Effector memory CD4-positive, alpha-beta T cell (primary cell): ENCODE measurements around the gene WSCD1.

Experiments
- DNase-seq, 3 donors: peaks; one replicate each; pipeline ENCODE4 v3.0.0-alpha.2; 2020
- H3K27ac ChIP-seq: 2 replicates; pipeline ENCODE4 v1.7.0; 2013; ENCODE audit warnings: mild to moderate bottlenecking, low read length, moderate library complexity; ENCODE audit not compliant: insufficient read depth, poor library complexity, severe bottlenecking
- H3K27me3 ChIP-seq: replicated peaks from 2 replicates; pipeline ENCODE4 v1.7.0; 2013; ENCODE audit warnings: mild to moderate bottlenecking, low read length; ENCODE audit not compliant: insufficient read depth, control insufficient read depth, poor library complexity, severe bottlenecking
- H3K36me3 ChIP-seq: 2 replicates; pipeline ENCODE4 v1.7.0; 2013; ENCODE audit warnings: mild to moderate bottlenecking, low read length, moderate library complexity; ENCODE audit not compliant: control insufficient read depth, insufficient read depth
- H3K4me1 ChIP-seq: 2 replicates; pipeline ENCODE4 v1.7.0; 2013; ENCODE audit warnings: low read length, mild to moderate bottlenecking; ENCODE audit not compliant: control insufficient read depth, insufficient read depth, poor library complexity, severe bottlenecking
- H3K4me3 ChIP-seq: 2 replicates; pipeline ENCODE4 v1.7.0; 2013; ENCODE audit warnings: low read length, low read depth, mild to moderate bottlenecking; ENCODE audit not compliant: insufficient read depth, poor library complexity, severe bottlenecking
- H3K9me3 ChIP-seq: 2 replicates; pipeline ENCODE4 v1.7.0; 2013; ENCODE audit warnings: mild to moderate bottlenecking, low read length, moderate library complexity; ENCODE audit not compliant: control insufficient read depth

WSCD1 gene

DNA sequence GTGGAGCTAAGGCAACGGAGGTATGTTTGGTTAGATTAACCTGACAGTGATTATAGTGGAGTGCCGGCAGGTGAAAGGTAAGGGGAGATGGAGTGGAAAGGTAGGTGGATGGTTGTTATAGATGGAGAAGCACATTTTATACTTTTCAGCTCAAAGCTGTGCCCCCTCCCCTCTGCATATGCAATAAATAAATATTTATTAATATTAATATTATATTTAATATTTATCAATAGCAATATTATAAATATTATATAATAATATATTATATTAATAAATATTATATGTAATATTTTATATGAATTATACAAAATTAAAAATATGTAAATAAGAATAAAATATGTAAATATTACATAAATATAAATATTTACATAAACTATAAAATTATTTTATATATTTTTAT, 70.0 kb downstream of the WSCD1 start:
- Histone ChIP-seq H3K4me3 (no peak overlapping the region), H3K27me3 (no peaks in the 10 kb centered on the region)
- DNase-seq, result no peak

DNA sequence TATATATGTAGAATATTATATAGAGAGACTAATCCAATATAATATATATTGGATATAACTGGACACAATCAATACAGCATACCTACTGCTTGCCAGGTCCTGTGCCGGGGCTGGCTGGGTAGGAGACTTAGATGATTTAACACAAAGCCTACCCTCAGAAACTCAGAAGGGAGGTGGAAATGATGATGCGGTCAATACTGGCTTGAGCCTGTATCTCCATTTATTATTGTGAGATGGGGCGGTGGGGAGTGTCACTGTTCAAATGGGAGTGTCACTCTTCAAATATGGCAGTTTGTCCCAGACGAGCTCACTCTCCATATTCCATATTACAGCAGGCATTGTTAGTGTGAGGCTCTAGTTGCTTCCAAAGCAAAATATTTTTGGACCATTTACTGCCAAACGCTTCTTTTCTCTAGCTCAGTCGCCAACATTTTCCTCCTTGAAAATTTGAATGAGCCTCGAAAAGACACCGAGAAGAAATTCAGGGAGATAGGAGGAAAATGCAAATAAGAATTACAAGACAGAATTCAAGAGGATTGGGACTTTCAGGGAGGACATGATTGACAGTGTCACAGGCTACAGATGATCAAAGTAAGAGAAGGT, 70.7 kb downstream of the WSCD1 start:
- Histone ChIP-seq H3K4me3 (no peak overlapping the region), H3K4me1 (no peaks in the 10 kb centered on the region), H3K9me3 (no peaks in the 10 kb centered on the region), H3K36me3 (no peaks in the 10 kb centered on the region), H3K27ac (no peak overlapping the region), H3K27me3 (no peaks in the 10 kb centered on the region)
- DNase-seq, result no peak

More for the DNA sequence above, 70.0 kb downstream of the WSCD1 start:
- no peaks in the 10 kb centered on the region for H3K36me3 ChIP-seq
- H3K9me3 ChIP-seq, result no peaks in the 10 kb centered on the region
- no peak overlapping the region for H3K27ac ChIP-seq
- H3K4me1 ChIP-seq, result no peaks in the 10 kb centered on the region

GRCh38 chr17:6142701-6143100, 72.5 kb downstream of the WSCD1 start:
- no peaks in the 10 kb centered on the region for H3K4me1 ChIP-seq
- no peaks in the 10 kb centered on the region for H3K27me3 ChIP-seq
- no peak overlapping the region for H3K27ac ChIP-seq
- no peaks in the 10 kb centered on the region for H3K36me3 ChIP-seq
- no peak for DNase-seq
- H3K9me3 ChIP-seq, result no peaks in the 10 kb centered on the region
- no peak overlapping the region for H3K4me3 ChIP-seq

DNA sequence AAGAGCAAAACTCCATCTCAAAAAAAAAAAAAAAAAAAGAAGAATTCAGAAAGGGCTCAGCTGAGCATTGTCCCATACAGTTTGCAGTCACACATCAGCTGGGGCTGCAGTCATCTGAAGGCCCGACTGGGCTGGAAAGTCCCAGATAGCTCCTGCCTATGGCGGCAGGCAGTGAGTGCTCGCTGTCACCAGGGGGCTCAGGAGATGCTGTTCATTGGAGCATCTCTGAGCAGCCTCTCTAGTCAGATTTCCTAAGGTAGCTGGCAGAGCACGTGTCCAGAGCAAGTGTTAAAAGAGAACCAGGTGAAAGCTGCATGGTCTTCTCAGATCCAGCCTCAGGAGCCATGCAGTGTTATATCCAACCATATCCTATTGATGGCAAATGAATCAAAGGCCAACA, 75.8 kb downstream of the WSCD1 start:
- no peaks in the 10 kb centered on the region for H3K36me3 ChIP-seq
- H3K27me3 ChIP-seq, result no peaks in the 10 kb centered on the region
- H3K4me1 ChIP-seq, result no peaks in the 10 kb centered on the region
- no peak overlapping the region for H3K4me3 ChIP-seq
- H3K9me3 ChIP-seq, result no peaks in the 10 kb centered on the region
- H3K27ac ChIP-seq, result no peak overlapping the region
- no peak for DNase-seq

DNA sequence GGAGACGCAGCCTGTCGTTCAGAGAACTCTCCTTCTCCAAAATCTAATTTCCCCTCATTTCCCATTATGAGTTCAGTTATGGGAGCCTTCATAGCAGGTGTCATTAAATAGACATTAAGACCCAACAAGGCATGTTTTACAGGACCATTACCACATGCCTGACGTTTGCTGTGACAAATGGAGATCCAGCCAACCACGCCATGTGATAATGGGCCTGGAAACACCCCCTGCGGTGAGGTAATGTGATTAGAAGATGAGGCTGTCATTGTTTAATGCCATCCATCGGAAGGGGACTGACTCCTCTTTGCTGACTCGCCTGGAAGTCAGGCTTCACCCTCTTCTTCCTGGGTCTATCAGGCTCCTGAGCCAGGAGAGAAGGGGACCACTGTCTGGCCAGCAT, 76.9 kb downstream of the WSCD1 start:
- Histone ChIP-seq H3K4me1 (no peaks in the 10 kb centered on the region), H3K27ac (no peak overlapping the region), H3K36me3 (no peaks in the 10 kb centered on the region), H3K4me3 (no peak overlapping the region), H3K9me3 (no peaks in the 10 kb centered on the region), H3K27me3 (no peaks in the 10 kb centered on the region)
- DNase-seq, result no peak

DNA sequence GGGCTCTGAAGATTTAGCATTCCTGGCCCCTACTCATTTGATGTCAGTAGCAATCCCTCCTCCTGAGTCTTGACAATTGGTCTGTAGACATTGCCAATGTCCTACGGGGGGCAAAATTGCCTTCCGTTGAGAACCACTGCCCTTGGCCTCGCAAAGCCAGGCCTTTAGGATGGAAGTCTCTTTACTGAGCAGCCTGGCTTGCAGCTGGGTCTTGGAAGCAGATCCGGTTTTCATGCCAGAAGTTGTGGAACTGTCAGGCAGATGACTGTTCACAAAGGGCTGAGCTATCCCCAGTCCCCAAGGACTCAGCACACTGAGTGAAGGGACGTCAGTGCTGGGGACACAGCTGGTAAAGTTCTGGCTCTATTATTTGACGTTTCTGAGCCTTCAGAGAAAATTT, 83.2 kb downstream of the WSCD1 start:
- H3K36me3 ChIP-seq, result no peaks in the 10 kb centered on the region
- H3K4me1 ChIP-seq, result no peaks in the 10 kb centered on the region
- H3K4me3 ChIP-seq, result no peak overlapping the region
- H3K27me3 ChIP-seq, result no peaks in the 10 kb centered on the region
- DNase-seq, result no peak
- H3K27ac ChIP-seq, result no peak overlapping the region
- no peaks in the 10 kb centered on the region for H3K9me3 ChIP-seq

DNA sequence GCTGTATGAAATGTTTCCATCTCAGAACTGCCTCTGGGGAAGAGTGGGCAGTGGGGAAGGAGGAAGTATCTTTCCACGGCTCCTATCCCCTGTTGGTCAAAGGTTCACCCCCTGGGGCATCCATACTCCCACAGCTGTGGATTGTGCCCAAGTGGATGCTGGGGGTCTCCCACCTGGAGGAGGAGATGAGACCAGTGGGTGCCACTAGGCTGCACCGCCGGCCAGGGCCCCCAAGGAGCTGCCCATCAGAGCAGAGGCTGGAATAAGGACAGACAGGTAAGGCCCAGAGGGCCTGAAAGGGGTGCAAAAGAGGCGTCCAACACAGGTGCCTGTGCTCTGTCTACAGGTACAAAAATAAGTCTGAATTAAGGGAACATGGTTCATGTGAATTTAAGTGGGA, 87.5 kb downstream of the WSCD1 start:
- Histone ChIP-seq H3K4me1 (no peaks in the 10 kb centered on the region), H3K27ac (no peak overlapping the region), H3K36me3 (no peaks in the 10 kb centered on the region), H3K27me3 (no peaks in the 10 kb centered on the region), H3K9me3 (no peaks in the 10 kb centered on the region), H3K4me3 (no peak overlapping the region)
- DNase-seq, result no peak

DNA sequence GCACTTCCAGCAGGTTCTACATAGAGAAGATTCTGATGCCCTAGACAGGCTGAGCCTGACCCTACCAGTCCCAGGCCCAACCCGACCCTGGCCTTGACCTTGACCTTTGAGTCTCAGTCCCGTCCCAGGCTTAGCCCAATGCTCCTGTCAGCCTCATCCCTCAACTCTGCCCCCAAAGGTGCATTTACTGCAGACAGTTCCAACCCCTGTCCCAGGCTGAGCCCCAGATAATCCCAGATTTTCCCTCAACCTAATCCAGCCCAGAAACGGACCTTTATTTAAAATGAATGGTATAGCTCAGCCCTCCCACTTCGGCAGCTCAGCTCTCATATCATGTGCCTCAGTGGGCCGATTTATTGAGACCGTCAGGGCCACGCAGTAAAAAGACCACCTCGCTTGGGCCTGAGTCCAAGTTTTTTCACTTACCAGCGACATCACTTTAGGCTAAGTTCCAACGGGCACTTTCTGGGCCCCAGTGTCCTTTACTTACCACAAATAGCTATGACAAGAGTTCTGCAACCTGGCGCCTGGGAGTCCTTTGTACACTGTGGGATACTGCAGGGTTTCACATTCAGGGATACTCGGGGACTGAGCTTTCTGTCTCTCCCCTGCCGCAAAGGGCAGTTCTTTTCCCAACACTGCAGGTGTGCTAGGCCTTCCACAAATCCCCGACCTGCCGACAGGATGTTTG, 89.5 kb downstream of the WSCD1 start:
- H3K27ac ChIP-seq, result no peak overlapping the region
- no peaks in the 10 kb centered on the region for H3K27me3 ChIP-seq

DNA sequence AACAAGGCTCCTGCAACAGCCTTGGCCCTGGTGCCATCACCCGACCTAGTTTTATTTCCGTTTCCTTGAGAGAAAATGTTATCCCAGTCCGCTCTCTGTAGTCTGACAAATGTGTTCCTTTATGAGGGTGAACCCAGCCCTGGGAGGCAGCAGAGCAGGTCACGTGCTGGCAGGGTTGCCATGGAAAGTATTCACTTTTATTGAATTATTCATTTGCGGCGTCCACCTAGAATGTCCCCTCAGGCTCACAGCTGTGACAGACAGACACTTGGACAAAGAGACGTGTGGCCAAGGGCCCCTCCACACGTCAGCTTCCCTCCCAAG, 90.0 kb downstream of the WSCD1 start:
- H3K9me3 ChIP-seq, result no peaks in the 10 kb centered on the region
- no peaks in the 10 kb centered on the region for H3K4me1 ChIP-seq
- no peak for DNase-seq
- H3K27me3 ChIP-seq, result no peaks in the 10 kb centered on the region
- H3K27ac ChIP-seq, result no peak overlapping the region
- H3K36me3 ChIP-seq, result no peaks in the 10 kb centered on the region
- H3K4me3 ChIP-seq, result no peak overlapping the region

More for the DNA sequence above, 89.5 kb downstream of the WSCD1 start:
- Histone ChIP-seq H3K4me1 (no peaks in the 10 kb centered on the region), H3K4me3 (no peak overlapping the region), H3K36me3 (no peaks in the 10 kb centered on the region), H3K9me3 (no peaks in the 10 kb centered on the region)
- DNase-seq, result no peak

DNA sequence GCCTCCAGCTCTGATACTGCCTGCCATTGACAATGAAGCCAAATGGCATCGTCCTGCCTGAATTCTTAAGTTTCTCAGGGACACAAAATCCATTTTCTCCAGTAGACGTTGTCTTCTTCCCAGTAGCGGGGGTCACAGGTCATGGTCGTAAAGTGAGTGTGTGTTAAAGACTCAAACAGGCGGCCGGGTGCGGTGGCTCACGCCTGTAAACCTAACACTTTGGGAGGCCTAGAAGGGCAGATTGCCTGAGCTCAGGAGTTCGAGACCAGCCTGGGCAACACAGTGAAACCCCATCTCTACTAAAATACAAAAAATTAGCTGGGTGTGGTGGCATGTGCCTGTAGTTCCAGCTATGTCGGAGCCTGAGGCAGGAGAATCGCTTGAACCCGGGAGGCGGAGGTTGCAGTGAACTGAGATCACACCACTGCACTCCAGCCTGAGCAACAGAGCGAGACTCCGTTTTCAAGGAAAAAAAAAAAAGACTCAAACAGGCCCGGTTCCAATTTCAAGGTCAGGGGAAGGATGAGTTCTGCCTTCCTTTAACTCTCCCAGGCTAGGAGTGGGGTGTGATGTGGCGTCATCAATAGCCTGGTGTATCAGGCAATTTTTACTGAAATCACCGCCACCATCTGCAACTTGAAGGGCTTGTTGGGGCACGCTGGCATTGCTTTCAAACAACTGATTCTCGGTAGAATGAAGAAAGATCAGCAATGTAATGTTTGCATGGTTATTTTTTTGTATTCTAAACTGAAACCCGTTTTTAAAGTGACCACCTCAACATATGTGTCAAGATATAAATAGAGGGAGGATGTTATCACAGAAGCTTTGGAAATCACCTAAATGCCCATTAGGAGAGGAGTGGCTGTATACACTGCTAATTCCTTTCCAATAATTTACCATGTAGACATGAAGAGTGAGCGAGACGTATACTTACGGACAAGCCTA, 91.0 kb downstream of the WSCD1 start:
- Histone ChIP-seq H3K27ac (no peak overlapping the region), H3K4me1 (no peaks in the 10 kb centered on the region), H3K36me3 (no peaks in the 10 kb centered on the region), H3K9me3 (no peaks in the 10 kb centered on the region), H3K4me3 (no peak overlapping the region), H3K27me3 (no peaks in the 10 kb centered on the region)
- DNase-seq, result no peak
